ENCODE data around the gene NKTR. TPM values are rescaled to one million over a fixed set of nuclear protein-coding genes. Genes with fewer than 3 reads are reported as not detected.

Gene NKTR
- total RNA-seq, 1 experiment from 2014 or later: 53.1 TPM

DNA sequence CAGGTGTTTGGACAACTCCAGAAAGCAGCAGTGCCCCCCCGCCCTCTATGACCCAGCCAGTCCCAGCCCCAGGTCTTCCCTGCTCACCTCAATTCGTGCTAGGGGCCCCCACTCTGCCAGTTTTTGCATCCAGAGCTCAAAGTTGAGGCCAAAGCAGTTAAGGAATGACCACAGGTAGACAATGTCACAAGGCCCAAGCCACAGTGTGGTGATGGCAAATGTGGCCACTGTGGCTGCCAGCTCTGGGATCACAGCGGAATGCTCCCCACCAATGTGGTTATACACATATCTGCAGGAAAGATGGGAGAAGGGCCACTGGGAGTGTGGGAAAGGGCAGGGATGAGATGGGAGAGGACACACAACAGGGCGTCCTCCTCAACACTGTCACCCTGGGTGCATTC lies 93.0 kb downstream of the NKTR start:
- ChIA-PET CTCF (no interaction called here), POLR2A (ENCODE audit: low non-redundant PET) (no interaction called here)
- Histone ChIP-seq H3K27me3 (replicated peaks; ENCODE audit: insufficient read depth, low read depth, low read length, poor library complexity) (no peaks in the 10 kb centered on the region), H3K9me3 (ENCODE audit: low read depth, low read length, poor library complexity, severe bottlenecking) (no peaks in the 10 kb centered on the region), H3K4me3 (ENCODE audit: low read depth, low read length, poor library complexity, severe bottlenecking) (no peak overlapping the region), H3K27ac (ENCODE audit: low read depth, low read length, poor library complexity, severe bottlenecking) (no peak overlapping the region), H3K36me3 (ENCODE audit: insufficient read depth, low read length, poor library complexity, severe bottlenecking) (no peaks in the 10 kb centered on the region), H3K4me1 (ENCODE audit: insufficient read depth, low read length, poor library complexity, severe bottlenecking) (no peaks in the 10 kb centered on the region)
- TF ChIP-seq CTCF (conservative IDR thresholded peaks at IDR 0.05; ENCODE audit: low read depth, low read length) (no peak), EZH2 (IDR thresholded peaks at IDR 0.05; ENCODE audit: borderline replicate concordance, low read depth, low read length, poor library complexity, severe bottlenecking) (no peak)
- BruUV-seq (replicated peaks): no TSS peak
- DNase-seq (ENCODE audit: low spot score): no peak
- intact Hi-C loops (cut with micrococcal nuclease; ENCODE audit: unreplicated experiment): no loop called here

DNA sequence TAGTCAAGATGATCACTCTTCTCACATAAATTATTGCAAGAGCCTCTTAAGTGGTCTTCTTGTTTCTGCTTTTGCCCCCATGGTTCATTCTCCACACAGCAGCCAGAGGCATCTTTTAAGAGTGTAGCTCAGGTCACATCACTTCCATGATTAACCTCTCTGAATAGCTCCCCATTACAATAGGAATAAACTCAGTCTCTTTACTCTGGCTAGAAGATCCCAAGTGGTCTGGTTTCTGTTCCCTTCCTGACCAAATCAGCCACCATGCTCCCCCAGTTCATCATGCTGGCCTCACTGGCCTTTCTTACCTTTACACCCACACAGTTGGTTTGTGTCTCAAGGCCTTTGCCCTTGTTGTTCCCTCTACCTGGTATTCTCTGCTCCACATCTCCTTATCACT lies 93.9 kb downstream of the NKTR start:
- no peaks in the 10 kb centered on the region for H3K36me3 ChIP-seq (ENCODE audit: insufficient read depth, low read length, poor library complexity, severe bottlenecking)
- intact Hi-C loops (cut with micrococcal nuclease; ENCODE audit: unreplicated experiment): no loop called here
- TF ChIP-seq CTCF (conservative IDR thresholded peaks at IDR 0.05; ENCODE audit: low read depth, low read length) (no peak), EZH2 (IDR thresholded peaks at IDR 0.05; ENCODE audit: borderline replicate concordance, low read depth, low read length, poor library complexity, severe bottlenecking) (no peak)
- no TSS peak for BruUV-seq (replicated peaks)
- no peaks in the 10 kb centered on the region for H3K9me3 ChIP-seq (ENCODE audit: low read depth, low read length, poor library complexity, severe bottlenecking)
- no peaks in the 10 kb centered on the region for H3K4me1 ChIP-seq (ENCODE audit: insufficient read depth, low read length, poor library complexity, severe bottlenecking)
- DNase-seq (ENCODE audit: low spot score): no peak
- H3K4me3 ChIP-seq (ENCODE audit: low read depth, low read length, poor library complexity, severe bottlenecking): no peak overlapping the region
- no peaks in the 10 kb centered on the region for H3K27me3 ChIP-seq (replicated peaks; ENCODE audit: insufficient read depth, low read depth, low read length, poor library complexity)
- ChIA-PET POLR2A (ENCODE audit: low non-redundant PET) (no interaction called here), CTCF (no interaction called here)
- H3K27ac ChIP-seq (ENCODE audit: low read depth, low read length, poor library complexity, severe bottlenecking): no peak overlapping the region

DNA sequence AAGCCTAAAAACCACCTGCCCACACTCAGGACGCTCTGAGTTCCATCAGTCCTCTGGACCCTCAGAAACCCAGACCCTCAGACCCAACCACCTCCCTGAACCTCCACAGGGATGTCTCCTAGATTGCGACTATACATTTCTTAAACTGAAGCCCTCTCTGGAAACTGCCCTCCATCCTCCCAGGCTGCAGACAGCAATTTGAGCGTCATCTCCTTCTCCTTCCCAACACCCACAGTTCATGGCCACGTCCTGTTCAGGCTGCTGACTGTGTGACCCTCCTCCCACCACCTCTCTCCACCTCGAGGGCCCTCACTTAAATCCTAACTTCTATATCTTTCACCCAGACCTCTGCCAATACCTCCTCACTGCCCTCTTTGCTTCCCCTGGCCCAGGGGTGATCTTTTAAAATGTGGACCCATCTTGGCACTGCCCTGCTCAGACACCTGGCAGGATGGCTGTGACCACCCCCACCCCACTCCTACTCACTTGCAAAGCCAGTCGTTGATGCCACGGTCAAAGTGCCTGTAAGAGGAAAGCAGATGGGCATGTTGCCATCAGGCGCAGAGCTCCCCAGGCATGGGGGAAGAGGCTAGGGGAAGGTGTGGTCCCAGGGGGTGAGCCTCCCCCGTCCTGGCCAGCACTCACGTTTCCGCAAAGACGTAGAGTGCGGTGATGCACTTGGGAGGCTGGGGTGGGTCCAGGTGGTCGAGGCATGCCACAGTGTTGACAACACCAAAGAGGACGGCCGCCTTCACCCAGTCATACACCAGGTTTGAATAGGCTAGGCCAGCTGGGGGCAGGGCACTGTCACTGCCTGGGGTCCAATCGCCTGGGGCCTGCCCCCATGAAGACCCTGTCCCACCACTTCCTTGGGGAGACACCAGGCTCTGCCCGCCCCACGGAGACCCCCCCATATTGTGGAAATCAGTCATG lies 96.1 kb downstream of the NKTR start:
- Histone ChIP-seq H3K27ac (ENCODE audit: low read depth, low read length, poor library complexity, severe bottlenecking) (no peak overlapping the region), H3K9me3 (ENCODE audit: low read depth, low read length, poor library complexity, severe bottlenecking) (no peaks in the 10 kb centered on the region), H3K36me3 (ENCODE audit: insufficient read depth, low read length, poor library complexity, severe bottlenecking) (no peaks in the 10 kb centered on the region), H3K4me3 (ENCODE audit: low read depth, low read length, poor library complexity, severe bottlenecking) (no peak overlapping the region), H3K27me3 (replicated peaks; ENCODE audit: insufficient read depth, low read depth, low read length, poor library complexity) (no peaks in the 10 kb centered on the region), H3K4me1 (ENCODE audit: insufficient read depth, low read length, poor library complexity, severe bottlenecking) (no peaks in the 10 kb centered on the region)
- no peak for DNase-seq (ENCODE audit: low spot score)
- POLR2A ChIA-PET (ENCODE audit: low non-redundant PET): no interaction called here
- intact Hi-C loops (cut with micrococcal nuclease; ENCODE audit: unreplicated experiment): no loop called here
- no TSS peak for BruUV-seq (replicated peaks)
- CTCF ChIA-PET: no interaction called here
- TF ChIP-seq CTCF (conservative IDR thresholded peaks at IDR 0.05; ENCODE audit: low read depth, low read length) (no peak), EZH2 (IDR thresholded peaks at IDR 0.05; ENCODE audit: borderline replicate concordance, low read depth, low read length, poor library complexity, severe bottlenecking) (no peak)

All from A673 (cell line).